HG03135 (cell line): ENCODE data around the gene CMSS1.

ENCODE experiments used
- ATAC-seq: cut with Tn5 transposase; IDR thresholded peaks from one replicate; pipeline ENCODE4 v1.9.1; 2021; ENCODE audit warnings: mild to moderate bottlenecking, moderate library complexity; ENCODE audit not compliant: unreplicated experiment

The CMSS1 gene

DNA sequence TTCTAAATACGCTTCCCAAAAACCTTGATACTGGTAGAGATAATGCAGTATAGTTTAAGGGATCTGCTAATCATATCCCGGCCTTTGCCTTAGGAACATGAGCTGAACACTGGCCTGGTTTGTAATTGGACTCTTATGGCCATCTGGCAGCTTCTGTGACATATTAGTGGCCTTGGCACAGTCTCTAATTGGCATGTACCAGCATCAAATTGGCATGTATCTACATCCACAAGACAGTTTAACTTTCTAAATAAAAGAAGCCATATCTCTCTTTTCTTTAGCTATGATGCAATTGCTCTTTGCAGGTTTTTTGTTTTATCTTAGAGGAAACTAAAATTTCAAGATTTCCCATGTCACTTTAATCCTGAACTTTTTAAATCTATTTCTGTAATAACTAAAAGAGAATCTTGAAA lies 341.3 kb downstream of the CMSS1 start:
- no peak for ATAC-seq

DNA sequence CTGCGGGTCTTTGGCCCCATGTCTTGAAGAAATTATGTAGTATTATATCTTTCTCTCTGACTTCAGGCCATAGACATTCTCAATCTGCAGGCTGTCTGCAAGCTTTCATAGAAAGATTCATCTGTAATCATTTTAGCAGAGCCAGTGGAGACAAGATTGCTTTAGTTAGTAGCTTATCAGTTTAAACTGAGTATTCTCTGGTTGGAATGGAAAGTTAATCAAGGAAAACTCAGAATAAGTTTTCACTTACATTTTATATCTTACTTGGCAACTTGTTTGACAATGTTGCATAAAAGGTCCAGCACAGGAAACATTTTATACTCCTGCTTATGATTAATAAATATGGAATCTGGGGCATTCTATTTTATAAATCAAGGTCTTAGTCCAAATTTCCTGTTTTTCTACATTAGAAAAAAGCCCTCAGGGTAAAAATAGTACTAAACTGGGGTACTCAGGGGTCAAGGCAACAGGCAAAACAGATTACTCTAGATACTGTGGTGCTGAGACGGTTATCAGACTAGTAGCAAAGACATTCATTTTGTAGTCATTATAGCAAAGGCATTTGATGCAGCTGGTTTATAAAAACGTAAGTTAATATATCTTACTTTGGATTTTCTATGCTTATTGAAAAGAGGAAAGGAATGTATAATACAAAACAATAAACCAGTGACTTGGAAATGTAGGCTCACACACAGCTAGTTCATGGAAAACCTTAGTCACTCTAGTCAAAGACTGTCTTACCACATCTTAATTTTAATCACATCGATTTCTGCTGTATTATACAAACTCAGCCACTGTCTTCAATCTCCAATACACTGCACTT lies 341.9 kb downstream of the CMSS1 start:
- no peak for ATAC-seq

DNA sequence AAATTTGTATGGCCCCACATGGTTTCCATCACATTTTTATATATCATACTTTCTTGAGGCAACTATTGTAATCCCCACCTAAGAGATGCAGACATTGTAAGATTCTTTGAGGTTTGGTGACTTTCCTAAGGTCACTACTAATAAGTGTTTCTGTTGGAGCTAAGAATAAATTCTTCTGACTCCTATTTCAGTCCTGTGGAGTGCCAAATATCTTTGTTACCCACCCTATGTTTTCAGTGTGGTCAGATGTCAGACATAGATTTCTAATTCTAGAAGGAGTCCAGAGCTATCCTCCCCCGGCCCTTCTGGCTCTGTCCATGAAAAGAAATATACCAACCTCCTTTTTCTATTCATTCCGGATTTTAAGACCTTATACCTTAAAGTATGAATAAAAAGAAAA lies 342.9 kb downstream of the CMSS1 start:
- ATAC-seq, result no peak

DNA sequence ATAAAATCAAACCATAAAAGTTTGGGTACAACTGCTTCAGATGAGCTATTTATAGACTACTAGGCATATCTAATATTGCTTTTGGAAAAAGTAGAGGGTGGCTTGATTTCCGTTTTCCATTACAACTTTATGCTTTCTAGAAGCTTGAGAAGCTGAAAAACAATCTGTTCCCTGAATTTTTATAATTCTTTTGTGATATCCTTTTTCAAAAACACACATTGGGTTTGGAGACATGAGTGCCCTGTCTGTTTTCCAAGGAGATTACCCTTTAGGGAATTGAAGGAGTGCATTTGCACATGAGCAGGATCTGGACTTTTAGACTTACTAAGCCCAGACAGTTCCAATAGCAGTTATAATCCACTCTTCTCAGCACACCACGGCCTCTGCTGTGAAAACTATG lies 346.1 kb downstream of the CMSS1 start:
- no peak for ATAC-seq

DNA sequence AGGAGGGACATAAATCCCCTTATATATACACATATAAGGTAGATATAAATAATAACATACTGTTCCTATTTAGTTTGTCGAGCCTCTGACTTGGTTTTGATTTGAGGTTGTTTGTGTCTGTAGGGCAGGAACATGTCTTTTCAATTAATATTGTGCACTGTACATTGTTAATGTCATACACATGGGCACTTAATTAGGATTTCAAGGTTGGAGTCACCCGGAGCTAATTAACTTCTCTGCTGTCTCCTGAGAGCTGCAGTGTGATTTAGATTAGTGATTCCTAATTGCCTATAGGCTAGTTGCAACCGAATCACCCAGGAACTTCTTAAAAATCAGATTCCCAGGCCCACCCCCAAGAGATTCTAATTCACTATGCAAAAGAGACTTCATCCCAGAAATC lies 347.1 kb downstream of the CMSS1 start:
- no peak for ATAC-seq

DNA sequence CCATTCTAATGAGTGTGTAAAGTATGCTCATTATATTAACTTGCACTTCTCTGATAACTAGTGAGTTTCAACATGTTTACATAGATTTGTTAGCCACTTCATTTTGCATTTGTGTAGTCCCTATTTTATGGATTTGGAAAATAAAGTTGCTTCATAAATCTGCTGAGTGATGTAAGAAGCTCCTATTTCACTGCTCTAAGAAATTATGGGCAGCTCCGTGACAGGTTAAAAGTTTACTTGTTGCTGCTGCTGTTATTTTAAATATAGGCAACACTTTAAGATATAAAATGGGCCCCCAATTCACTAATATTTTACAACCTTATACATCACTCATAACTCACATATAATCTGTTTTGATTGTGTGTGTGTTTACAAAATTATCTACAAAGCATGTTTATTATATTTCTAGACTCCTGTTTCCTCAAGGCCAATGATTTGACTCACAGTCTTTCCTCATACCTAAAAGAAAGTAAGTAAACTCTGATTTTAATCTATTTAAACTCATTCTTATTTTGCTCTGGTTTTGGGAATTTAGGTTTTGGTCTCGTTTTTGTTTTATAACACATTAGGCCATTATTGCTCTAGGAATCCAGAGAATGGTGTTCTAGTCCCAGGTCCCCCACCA lies 348.4 kb downstream of the CMSS1 start:
- ATAC-seq, result no peak

DNA sequence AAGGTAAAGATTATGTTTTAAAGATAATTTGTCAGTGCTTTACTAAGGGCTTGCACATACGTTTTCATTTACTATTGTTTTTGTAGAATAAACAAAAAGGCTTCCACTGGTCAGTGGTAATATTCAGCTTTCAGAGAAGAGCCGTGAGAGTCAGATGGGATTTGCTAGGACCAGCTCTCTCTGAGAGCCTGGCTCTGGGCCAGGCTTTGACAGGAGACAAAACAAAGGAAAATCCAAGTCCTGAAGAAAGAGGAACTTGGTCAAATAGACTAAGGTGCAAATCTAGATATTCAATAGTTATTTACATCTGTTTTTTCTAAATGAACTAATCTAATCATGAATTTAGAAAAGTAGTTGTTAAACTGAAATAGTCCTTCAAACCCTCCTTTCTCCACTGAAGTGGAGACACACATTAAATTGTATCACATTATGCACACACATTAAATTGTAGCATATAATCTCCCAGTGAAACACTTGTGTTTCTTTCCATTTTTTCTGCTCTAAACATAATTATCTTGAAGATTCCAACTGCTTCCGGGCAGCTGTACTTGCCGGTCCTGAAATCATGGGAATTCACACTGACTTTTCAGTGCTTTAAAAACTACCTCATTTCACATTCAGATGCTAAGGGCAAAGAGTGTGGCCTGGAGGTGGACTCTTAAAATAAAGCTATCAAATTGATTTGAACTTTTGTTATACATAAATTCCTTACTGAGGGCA lies 351.7 kb downstream of the CMSS1 start:
- no peak for ATAC-seq

DNA sequence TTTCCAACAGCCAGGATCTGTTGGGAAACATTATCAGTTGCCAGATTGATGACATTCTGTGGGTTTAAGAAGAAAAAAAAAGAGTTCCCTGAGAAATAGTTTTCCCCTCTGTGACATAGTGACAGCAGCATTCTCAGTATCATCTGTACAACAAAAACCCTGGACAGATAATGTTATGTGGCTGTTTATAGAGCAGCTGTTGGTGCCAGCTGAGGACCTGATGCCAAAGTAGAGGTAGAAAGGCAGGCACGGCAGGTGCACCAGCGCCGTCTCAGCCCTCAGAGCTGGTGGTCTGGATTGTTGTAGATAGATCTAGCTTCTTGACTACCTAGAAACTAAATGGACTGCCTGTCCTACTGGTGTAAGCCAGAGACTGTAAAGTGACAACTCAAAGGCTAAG lies 352.8 kb downstream of the CMSS1 start:
- no peak for ATAC-seq

DNA sequence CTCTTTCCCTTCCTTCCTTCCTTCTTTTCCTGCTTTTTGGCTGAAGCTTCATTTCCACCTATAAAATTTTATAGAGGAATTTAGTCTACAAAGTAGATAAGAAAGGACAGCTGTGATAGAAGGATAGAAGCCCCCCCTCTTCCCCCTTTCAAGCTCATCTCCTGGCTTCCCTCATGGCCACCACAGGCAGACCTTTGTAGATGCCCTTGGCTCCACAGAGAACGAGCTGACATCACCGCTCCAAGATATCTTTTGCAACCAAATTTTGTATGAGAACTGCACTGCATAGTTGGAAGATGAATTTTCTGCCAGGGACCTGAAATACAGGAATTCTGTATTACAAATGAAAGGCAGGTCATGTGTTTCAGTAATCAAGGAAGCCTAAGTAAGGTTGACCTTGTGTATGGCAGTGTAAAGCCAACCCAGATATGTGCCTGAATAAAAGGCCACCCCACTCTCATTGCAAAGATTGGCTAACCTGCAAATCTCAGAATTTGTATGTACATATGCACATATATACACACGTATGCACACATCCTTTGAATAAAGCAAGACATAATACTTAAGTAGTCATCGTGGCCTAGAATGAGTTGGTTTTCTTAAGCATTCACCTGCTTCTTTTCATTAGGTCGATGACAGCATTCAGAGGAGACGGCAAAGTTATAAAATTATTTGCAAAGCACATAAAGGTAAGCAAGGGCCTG lies 353.7 kb downstream of the CMSS1 start:
- no peak for ATAC-seq

DNA sequence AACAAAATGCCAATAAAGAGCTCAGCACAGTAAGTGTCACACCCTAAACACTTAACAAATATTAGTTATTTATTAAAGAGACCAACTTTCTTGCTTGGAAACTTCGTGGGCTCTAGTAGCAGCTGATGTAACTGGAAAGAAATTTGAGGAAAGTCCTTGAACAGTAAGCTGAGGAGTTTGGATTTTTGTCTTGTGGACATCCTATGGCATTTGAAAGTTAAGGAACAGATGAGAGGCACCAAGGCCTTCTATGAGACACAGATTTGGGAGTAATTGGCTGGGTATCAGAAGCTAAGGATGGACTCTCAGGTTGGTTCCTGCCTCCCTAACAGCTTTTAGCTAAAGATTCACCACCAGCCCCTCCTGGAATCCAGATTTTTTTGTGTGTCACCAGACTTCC lies 356.3 kb downstream of the CMSS1 start:
- ATAC-seq, result no peak

DNA sequence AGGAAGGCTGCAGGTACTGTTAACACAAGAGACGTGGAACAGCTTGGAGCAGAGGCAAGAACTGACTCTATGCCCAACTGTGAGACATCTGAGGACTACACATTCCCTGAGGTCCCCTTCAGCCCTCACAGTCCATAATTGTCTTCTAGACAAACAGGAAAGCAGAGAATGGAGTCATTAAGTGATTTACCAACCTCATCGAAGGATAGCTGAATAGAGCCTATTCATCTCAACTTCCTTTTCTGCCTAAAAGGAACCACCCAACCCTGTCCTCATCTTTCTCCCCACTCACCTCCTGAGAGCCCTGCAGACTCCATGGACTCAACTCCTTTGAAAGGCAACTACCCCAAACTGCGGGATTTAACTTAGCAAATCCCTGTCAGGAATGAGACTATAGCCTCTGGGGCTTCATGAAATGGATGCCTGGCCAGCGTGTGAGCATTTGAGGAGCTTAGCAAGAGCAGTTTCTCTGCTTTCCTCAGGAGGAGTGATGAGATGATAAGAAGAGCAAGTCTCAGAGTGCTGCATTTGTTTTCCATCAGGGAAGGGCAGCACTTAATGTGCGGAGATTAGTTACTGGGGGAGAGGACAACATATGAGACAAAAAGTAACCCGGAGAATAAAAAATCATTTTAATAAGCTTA lies 358.1 kb downstream of the CMSS1 start:
- no peak for ATAC-seq

DNA sequence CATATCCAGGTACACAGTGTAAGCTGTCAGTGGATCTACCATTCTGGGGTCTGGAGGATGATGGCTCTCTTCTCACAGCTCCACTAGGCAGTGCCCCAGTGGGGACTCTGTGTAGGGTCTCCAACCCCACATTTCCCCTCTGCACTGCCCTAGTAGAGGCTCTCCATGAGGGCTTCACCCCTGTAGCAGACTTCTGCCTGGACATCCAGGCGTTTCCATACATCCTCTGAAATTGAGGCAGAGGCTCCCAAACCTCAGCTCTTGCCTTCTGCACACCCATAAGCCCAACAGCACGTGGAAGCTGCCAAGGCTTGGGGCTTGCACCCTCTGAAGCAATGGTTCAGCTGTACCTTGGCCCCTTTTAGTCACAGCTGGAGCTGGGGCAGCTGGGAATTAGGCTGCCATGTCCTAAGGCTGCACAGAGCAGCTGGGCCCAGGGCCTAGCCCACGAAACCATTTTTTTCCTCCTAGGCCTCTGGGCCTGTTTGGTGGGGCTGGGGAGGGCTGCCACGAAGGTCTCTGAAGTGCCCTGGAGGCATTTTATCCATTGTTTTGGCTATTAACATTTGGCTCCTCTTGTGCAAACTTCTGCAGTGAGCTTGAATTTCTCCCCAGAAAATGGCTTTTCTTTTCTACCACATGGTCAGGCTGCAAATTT lies 362.2 kb downstream of the CMSS1 start:
- no peak for ATAC-seq

DNA sequence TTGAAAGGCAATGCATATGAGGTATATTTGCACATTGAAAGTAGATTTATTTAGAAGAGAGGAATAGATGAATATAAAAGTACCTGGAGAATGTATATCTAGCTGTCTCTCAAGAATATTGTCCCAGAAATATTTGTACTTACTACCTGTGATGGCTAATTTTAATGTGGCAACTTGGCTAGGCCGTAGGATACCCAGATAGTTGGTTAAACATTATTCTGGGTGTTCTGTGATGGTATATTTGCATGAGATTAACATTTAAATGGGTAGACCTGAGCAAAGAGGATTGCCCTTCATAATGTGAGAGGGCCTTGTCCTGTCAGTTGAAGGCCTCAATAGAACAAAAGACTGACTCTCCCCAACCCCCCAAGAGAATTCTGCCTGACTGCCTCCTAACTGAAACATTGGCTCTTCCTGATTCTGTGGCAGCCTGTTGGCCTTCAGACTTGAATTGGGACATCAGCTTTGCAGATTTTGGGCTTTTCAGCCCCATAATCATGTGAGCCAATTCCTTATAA lies 366.0 kb downstream of the CMSS1 start:
- ATAC-seq, result no peak

DNA sequence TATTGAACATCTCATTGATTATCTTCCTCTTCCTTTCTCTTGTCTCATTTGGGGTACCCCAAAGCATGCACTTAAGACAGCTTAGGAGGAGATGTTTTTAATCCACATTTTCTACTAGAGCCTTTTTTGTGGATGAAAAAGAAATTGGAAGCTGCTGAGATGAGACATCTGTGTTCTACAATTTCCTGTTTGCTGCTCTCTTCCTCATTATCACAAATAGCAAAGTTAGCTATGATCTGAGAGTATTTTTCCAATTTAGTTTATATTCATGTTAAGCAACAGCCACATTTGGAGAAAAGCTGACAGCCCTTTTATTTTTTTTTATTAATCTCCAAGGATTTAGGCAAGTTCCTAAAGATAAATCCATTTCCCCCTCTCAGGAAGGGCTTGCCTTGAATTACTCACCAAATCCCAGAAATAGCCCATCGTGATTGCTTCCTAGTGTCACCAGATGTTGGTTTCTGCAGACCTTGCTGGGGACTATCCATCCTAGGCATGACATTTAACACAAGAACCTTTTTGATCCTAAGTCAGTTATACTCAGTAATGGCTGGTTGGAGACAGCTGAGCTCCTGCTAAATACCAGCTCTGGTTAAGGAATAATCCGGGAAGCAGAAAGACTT lies 367.4 kb downstream of the CMSS1 start:
- no peak for ATAC-seq

DNA sequence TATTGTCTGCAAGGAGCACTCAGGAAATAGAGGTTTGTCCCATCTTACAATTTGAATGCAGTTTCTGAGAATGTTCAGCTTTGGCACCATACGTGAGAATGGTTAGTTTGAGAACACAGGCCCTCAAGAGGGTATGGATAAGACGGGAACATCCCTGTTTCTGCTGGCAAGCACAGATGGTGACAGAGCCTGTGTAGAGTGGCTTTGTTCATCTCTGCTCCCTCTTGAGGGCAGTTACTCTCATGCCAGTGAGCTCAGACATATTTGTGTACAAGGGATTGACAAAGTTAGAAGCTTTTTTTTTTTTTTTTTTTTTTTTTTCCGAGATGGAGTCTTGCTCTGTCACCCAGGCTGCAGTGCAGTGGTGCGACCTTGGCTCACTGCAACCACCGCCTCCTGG lies 368.2 kb downstream of the CMSS1 start:
- ATAC-seq, result no peak

DNA sequence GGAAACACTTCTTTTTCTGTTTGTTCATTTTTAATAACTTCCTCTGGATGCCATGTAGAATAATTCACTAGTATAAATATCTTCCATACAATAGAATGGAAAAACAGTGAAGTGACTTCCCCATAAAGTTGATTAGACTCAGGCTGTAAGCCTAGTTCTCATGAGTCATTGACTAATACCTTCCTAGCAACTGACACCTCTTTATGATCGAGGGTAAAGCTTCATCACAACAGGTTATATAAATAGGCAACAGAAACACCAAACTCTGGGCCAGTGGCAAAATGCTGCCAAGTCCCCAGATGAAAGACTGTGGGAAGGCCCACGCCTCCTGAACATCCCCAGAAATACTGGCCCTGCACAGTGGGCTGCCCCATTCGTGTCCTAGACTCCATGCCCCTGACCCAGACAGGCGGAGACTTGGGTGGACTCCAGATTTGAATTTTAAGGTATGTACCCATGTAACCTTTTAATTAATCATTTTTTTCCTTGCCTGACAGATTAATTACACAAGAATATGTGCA lies 371.8 kb downstream of the CMSS1 start:
- no peak for ATAC-seq

DNA sequence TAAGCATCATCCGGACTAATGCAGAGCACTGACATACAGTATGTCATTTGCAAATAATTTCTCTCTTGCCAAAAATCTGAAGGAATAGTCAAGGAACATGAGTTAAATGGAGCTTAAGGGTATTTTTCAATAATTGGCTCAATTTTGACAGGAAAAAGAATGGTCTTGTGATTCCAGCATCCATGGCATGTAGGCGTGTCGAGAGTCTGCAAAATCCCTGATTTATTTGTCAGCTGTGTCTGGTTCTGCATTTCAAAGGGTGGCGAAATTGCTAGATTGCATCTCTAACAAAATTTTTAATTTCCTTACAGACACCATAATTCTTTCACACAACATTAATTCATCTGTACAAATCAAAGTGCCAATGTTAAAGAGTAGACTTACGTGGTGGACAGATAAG lies 377.7 kb downstream of the CMSS1 start:
- no peak for ATAC-seq

DNA sequence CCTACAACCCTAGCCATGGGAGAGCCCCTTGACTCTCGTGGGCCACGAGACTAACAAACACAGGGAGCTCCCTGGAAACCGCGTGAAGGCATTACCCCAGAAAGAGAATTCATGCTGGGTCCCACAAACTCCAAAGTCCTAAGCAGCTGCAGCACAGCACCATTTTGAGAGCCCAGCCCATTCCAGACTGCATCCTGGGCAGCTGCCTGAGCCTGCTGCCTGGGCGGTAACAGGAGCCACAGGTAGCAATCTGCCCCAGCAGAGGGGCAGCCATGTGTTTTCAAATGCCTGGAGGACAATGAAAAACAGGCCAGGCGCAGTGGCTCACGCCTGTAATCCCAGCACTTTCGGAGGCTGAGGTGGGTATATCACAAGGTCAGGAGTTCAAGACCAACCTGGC lies 380.2 kb downstream of the CMSS1 start:
- no peak for ATAC-seq

DNA sequence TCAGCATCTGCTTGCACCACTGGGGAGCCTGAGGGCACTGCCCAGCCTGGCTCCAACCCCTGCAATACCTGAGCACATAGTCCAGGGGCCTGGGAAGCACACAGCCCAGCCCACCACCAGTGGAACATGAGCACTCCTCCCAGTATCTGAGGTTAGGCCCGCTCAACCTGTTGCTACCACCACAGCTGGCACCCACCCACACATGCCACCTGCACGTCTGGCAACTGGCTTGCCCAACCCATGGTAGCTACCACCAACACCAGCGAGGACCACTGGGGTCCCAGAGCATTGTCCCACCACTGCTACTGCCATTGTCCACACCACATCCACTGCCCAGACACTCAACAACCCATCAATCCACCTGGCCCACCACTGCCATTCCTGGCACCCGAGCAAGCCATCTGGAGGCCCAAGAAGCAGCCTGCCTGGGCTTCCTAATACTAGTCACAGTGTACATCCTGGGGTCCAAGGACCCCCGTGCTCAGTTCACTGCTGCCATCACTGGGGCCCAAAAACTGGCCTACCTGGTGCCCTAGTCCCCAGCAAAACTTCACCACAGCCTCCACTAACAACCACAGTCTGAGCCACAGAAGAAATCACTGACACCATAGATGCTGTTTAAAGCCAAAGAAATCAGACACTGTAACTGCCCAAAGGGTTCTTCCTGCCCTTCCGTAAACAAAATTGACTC lies 381.1 kb downstream of the CMSS1 start:
- ATAC-seq, result no peak
